Stimulated activated CD4-positive, alpha-beta T cell treated with anti-CD3 and anti-CD28 coated beads, Interleukin-1b, Interleukin-23, amount 100 ng/mL, for 48 hours (primary cell): ENCODE results near the gene ARL5A.

Experiments used
- DNase-seq: peaks from one replicate; pipeline ENCODE4 v3.0.0-alpha.2; 2020

Gene ARL5A

DNA sequence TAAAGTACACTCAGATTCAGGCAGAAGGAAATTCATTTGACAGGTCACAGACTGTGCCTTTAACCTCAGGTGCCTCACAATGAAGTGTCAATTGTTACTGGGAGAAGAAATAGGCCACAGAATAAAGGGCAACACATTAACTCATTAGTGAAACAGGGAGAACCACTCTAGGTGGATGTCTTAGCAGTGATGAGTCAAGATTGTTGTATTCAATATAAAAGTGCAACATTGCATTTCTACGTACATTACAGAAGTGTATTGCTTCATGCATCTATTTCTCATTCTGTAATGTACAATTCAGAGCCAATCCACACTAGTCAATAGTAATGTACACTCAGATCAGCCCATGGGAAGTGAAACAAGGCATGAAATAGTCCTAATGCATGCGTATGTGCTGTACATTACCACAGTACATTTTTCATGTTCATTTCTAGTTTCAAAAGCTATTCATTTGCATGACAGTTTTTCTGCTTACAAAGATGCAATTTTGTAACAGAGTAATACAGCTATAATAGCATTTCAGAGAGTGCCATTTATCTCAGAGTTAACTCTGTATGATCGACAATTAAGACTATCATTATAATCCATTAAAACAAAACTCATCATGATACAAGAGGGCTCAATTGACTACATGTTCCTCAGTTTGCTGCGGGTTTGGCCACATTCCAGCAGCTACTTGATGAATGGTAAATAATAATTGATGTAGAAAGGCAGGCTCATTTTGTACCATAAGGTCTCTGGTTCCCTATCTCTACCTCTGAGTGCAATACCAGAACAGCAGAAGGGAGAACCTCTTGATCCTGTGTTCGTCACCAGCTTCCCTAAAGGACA, 12.2 kb upstream of the ARL5A start:
- DNase-seq, result no peak

DNA sequence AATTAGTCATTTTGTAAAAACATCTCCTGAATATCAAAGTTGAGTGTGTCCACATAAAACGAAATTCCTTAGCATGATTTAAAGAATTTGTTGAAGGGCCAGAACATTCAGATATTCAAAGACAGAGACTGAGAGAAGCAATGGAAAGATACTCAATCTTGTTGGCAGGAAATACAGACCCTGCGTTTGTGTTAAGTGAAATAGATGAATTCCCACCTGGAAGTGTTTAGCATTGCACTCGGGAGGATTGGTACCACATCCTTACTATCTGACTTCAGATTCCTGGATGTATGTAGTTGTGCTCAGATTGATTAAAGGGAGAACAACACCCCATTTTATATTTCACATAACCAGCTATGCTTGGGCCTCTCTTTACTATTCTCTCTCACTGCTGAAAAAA, 9.7 kb upstream of the ARL5A start:
- no peak for DNase-seq

- DNase-seq, result no peak
Measured at GRCh38 chr2:151833984-151834383, 5.8 kb upstream of the ARL5A start.

GRCh38 chr2:151830961-151831360, 2.7 kb upstream of the ARL5A start:
- no peak for DNase-seq

GRCh38 chr2:151828890-151829324, 686 bp upstream of the ARL5A start:
- DNase-seq, result no peak

- no peak for DNase-seq
Measured at GRCh38 chr2:151827564-151828142, 568 bp downstream of the ARL5A start.

DNA sequence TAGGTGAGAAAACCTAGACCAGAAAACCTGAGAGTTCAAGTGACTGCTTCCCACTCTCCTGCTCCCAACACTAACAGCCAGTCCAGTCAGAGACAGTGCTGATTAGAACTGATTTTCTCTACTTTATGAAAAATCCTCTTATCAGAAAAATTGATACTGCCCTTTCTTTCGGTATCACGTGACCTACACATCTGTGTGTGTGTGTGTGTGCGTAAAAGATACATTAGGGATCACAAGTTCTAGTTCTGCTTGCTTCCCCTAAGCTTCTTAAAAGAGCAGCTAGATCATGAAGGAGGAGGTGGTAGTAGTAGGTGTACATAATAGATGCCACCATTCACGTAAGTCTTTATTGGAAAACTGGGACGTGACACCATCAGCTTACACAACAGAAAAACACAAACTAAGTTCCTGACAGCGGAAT, 1.5 kb downstream of the ARL5A start:
- no peak for DNase-seq

- no peak for DNase-seq
Measured at GRCh38 chr2:151824886-151825285, 3.3 kb downstream of the ARL5A start.

DNA sequence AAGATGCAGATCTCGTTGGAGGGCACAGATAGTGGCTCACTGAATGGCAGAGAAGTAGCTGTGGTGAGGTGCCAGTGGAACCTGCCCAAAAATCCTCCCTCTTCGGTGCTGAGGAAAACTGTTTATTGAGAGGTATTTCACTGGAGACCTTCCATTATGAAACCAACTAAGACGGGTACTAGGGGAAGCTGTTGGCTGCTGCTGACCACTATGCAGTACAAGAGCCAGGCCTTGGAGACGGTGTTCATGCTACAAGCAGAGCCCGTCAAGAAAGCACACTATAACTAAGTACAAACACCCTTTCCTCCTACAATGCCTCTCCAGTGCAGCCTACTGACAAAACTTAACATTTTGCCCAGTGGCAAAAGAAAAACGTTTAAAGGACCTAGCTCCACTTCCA, 4.6 kb downstream of the ARL5A start:
- DNase-seq, result no peak

DNA sequence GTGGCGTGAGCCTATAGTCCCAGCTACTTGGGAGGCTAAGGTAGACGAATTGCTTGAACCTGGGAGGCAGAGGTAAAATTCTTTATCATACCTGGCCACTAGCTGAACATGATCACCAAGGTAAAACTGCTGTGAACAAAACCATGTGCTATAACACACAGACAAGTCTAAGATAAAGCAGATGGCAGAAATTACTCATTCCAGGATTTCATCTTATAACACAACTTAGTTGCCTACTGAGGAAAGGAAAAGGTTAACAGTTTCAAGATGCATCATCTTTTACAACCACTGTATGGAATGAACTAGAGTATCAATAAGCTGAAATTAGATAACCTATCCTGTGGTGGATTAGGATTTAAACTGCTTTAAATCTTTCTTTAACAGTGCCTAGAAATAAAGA, 8.3 kb downstream of the ARL5A start:
- no peak for DNase-seq

- DNase-seq, result no peak
Measured at GRCh38 chr2:151817929-151818328, 10.3 kb downstream of the ARL5A start.

DNA sequence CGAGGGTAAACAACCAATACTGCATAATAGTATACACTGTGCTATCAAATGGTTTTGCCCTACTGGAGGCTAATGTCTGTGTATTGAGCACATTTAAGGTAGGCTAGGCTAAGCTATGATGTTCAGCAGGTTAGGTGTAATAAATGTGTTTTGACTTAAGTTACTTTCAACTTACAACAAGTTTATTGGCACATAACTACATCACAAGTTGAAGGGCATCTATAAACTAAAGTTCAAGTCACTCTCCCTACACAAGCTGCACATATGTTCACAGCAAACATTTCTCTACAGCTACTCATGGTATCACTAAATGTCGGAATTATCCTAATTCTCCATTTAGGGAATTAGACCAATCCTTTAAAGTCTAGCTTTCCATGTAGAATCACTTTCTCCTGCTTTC, 11.4 kb downstream of the ARL5A start:
- no peak for DNase-seq

DNA sequence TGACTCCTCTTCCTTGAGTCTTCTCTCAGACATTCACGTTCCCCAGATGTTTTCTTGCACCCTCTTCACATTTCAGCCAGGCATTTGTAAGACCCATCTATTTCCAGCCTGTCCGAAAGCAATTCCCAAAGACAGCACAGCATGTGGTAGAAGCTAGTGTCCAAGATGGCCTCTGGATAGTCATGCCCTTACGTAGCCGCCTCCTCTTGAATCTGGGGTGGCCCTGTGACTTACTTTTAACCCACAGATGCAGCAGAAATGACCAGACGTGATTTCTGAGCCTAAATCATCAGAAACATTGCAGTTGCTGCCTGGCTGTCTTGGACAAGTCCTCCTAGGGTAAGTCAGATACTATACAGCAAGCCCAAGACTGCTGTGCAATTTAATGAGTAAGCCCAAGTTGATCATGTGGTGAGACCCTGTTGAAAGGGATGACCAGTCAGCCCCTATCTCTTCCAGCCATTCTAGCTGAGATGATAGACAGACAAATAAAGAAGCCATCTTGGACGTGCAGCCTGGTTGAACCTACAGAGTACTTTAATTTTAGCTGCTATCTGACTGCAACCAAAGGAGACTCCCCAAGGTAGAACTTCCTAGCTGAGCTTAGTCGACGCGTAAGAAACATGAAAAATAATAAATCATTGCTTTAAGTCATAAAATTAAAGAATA, 12.3 kb downstream of the ARL5A start:
- no peak for DNase-seq

- no peak for DNase-seq
Measured at GRCh38 chr2:151810489-151810888, 17.7 kb downstream of the ARL5A start.

- no peak for DNase-seq
Measured at GRCh38 chr2:151809073-151809383, 19.2 kb downstream of the ARL5A start.

DNA sequence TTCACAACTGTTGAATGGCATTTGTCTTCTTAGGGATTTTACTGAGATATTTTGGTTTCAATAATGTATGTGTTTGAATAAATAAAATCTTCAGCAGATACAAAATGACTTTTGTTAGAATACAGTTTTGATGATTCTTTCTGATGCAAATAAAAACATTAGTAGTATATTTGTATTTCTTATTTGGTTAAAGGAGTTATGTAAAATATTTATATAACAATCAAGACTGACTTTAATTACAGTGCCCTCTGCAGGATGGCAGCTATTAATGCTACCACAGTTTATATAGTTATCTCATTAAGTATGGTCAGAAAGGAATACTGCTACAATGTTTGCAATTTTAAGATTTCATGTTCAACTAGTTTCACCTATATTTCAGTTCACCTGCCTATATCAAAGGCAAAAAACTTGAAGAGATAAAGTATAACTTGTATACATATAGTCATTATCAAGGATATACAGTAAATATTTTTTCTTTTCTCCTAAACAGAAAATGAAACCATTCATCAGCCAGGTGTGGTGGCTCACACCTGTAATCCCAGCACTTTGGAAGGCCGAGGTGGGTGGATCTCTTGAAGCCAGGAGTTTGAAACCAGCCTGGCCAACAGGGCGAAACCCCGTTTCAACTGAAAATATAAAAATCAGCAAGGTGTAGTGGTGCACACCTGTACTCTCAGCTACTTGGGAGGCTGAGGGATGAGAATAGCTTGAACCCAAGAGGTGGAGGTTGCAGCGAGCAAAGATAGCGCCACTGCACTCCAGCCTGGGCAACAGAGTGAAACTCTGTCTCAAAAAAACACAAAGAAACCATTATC, 19.8 kb downstream of the ARL5A start:
- no peak for DNase-seq

DNA sequence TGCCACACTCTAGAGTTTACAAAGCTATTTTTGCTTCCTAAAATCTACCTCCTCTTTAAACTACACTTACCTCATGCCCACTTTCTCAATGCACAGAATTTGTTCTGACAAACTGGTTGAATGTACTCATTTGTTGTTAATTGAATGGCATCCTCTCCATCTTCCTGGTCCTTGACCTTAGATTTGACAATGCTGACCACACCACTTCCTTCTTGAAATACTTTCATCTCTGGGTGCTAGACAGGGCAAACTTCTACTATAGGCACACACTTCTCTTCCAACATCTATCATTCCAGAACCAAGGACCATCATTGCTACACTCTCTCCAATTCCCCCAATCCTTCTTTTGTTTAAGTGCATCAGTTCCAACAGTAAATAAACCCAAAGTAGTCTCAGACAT, 22.3 kb downstream of the ARL5A start:
- no peak for DNase-seq

DNA sequence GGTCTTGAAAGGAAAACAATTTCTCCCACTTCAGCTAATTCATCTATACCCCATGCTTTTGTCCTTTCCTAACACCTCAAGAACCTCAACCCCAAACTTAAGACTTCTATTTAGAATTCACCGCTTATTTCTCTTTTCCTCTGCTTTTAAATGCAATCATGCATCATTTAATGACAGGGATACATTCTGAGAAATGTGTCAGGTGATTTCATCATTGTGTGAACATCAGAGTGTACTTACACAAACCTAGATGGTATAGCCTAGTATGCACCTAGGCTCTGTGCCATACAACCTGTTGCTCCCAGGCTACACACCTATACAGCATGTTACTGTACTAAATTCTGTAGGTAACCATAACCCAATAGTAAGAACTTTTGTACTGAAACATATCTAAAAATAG, 22.9 kb downstream of the ARL5A start:
- DNase-seq, result no peak

GRCh38 chr2:151803811-151804210, 24.4 kb downstream of the ARL5A start:
- DNase-seq, result no peak

- DNase-seq, result no peak
Measured at GRCh38 chr2:151802315-151802714, 25.9 kb downstream of the ARL5A start.

DNA sequence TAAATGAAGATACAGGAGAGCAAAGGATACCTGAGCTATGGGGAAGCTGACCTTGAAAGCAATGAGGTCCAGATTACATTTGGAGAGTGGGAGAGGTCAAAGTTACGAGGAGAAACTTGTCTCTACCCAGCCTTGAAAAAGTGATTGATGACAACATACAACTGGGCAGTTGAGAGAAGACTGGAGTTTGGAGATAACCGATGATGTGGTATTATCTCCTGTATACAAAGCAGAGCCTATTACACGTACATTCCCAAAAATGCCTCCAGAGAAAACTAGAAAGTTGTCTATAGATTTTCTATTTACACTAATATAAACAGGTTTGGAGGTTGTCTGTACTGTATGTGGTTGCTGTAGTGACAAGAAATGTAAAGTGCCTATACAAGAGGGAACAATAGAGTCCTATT, 28.3 kb downstream of the ARL5A start:
- no peak for DNase-seq

DNA sequence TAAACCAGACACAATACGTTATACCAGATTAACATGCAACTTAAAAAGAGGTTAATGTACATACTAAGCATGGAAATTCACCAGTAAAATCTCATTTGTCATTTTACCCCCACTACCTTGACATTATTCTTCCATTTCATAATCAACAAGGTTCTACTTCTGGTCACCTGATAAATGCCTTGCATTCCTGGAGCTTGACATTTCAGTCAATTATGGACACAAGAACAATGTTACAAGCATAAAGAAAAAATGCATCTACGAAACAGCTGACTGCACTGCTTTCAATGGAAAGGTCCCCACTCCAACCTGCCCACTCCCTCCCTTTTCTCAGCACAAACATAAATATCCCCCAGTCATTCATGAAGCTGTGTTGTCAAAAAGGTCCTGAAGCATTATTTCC, 31.4 kb downstream of the ARL5A start:
- no peak for DNase-seq

GRCh38 chr2:151795646-151796240, 32.5 kb downstream of the ARL5A start:
- no peak for DNase-seq
